Fibroblast of lung (primary cell): ENCODE results near the gene WDR86.

Source experiments
- EZH2 ChIP-seq: IDR thresholded peaks from 2 replicates; pipeline ENCODE4 v1.5.1; 2012; ENCODE audit warnings: low read length, control low read depth, mild to moderate bottlenecking; ENCODE audit errors: missing control alignments
- TF ChIP-seq, protein P1 (sequence below), 2 donors: IDR thresholded peaks in 1 of 2; conservative IDR thresholded peaks in 1 of 2; 1 replicate in 1 of 2; 2 replicates in 1 of 2; pipeline ENCODE4 v1.5.1; 2011 to 2012; ENCODE audit warnings: low read length in 2 of 2, control low read depth in 1 of 2, inconsistent platforms in 1 of 2, low read depth in 1 of 2, mild to moderate bottlenecking in 1 of 2

DNA sequence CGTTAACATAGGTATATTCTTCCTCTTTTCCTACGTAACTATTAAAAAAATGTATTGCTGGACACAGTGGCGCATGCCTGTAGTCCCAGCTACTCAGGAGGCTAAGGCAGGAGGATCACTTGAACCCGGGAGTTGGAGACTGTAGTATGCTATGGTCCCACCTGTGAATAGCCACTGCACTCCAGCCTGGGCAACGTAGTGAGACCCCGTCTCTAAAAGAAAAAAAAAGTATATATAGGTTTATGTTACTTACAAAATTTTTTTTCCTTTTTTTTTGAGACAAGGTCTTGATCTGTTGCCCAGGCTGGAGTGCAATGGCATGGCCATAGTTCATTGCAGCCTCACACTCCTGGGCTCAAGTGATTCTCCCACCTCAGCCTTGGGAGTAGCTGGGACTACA is 62.6 kb downstream of the WDR86 start:
- TF ChIP-seq, protein P1, sequence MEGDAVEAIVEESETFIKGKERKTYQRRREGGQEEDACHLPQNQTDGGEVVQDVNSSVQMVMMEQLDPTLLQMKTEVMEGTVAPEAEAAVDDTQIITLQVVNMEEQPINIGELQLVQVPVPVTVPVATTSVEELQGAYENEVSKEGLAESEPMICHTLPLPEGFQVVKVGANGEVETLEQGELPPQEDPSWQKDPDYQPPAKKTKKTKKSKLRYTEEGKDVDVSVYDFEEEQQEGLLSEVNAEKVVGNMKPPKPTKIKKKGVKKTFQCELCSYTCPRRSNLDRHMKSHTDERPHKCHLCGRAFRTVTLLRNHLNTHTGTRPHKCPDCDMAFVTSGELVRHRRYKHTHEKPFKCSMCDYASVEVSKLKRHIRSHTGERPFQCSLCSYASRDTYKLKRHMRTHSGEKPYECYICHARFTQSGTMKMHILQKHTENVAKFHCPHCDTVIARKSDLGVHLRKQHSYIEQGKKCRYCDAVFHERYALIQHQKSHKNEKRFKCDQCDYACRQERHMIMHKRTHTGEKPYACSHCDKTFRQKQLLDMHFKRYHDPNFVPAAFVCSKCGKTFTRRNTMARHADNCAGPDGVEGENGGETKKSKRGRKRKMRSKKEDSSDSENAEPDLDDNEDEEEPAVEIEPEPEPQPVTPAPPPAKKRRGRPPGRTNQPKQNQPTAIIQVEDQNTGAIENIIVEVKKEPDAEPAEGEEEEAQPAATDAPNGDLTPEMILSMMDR (conservative IDR thresholded peaks at IDR 0.05 in 1 of 2, IDR thresholded peaks at IDR 0.05 in 1 of 2; ENCODE audit: low read depth in 1 of 2, low read length in 2 of 2), result no peak
- no peak for TF ChIP-seq EZH2
